NCI-H82 (cell line): ENCODE data around the gene WNT7A.
A peak's percentile ranks its signal among the peaks of the same experiment; 100 is the strongest.

Experiments used
- DNase-seq: peaks from one replicate; lab custom pipeline; 2025; lab: John Stamatoyannopoulos, UW

Gene WNT7A

DNA sequence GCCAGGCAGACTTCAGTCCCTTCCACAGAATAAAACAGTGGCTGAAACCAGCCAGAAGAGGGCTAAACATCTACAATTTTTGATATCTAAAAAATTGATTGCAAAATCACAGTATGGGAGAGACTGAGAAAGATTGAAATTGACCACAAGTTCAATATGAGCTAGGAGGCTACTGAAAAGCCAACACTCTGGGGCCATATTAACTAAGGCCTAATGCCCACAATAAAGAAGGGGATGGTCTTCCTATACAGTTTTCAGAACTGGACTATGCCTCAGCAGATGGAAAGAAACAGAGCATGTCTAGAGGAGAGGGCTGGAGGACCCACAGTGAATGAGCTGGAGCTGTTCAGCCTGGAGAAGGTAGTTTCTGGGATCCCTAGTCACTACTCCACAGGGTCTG lies 53.2 kb downstream of the WNT7A start:
- DNase-seq = no peak

DNA sequence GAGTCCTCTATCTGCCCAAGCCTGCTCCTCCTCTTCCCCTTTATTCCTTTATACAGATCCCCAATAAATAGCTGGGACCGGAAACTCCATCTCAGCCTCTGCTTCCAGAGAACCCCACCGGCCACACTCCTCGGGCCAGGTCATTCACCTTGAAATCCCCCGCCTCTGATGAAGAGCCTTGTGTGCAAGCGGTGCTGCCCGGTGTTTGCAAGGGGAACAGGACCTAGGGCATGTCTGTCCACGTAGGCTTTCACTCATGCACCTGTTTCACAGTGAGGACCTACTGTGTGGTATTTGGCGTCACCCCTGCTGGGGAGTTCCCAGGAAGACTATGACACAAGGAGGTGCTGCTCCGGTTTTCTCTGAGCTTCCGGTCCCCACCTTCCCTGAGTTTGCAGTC lies 54.0 kb downstream of the WNT7A start:
- no peak for DNase-seq

DNA sequence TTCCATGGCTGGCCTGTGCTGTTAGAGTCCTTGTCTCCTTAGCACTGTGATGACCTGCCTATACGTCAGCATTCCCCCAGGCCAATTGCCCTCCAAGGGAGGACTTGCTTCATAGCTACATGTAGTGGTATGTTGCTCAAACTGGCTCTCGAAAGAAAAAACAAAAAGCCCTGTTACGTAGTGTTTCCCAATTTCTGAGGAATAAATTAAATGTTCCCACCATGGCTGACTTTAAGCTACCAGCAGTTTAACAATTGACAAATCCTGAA lies 54.6 kb downstream of the WNT7A start:
- no peak for DNase-seq

DNA sequence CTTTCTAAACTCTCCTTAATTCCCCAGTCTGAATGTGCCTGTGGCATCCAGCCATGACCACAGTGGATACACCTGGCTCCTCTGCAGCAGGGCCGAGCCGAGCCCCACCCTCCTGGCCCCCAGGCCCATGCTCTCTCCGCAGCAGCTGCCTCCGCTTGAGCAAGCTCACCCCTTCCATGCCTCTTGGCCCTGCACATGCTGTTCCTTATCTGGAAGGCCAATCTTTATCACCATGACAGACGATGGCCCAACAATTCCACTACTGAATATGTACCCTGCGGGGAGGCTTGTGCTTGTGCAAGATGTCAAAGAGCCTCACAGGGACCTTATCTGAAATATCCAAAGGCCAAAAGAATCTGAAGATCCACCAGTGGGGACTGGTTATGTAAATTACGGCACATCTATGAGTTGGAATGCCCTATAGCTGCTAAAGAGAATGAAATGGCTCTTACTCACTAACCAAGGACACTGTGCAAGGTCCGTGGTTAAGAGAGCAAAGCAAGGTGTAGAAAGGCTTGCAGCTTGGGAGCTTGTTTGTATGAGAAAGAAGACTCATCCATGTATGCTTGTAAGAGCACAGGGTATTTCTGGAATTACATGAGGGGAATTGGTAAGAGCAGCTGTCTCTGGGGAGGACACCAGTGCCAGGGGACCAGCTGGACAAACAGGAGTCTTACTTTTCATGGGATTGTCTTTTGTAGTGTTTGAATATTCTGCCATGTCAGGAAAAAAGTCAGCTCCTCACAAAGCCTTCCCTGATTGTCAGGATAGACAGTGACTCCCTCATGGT lies 55.2 kb downstream of the WNT7A start:
- DNase-seq = no peak

DNA sequence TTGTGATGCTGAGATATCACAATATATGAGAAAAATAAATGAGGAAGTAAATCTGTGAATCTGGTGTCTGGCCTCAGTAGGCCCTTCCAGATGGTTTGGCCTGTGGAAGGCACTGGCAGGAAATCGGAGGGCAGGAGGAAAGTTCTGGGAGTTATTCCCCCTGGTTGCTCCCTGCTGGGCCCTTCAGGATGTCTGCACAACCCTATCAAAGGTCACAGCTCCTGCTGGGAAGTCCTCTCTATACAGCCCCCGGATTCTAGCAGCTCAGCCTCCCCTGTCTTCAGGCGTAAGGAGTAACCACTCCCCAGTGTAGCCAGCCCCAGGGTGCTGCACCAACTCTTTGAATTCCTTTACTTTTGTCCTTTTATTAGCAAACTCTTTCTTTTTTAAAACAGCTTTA lies 56.2 kb downstream of the WNT7A start:
- DNase-seq = no peak

DNA sequence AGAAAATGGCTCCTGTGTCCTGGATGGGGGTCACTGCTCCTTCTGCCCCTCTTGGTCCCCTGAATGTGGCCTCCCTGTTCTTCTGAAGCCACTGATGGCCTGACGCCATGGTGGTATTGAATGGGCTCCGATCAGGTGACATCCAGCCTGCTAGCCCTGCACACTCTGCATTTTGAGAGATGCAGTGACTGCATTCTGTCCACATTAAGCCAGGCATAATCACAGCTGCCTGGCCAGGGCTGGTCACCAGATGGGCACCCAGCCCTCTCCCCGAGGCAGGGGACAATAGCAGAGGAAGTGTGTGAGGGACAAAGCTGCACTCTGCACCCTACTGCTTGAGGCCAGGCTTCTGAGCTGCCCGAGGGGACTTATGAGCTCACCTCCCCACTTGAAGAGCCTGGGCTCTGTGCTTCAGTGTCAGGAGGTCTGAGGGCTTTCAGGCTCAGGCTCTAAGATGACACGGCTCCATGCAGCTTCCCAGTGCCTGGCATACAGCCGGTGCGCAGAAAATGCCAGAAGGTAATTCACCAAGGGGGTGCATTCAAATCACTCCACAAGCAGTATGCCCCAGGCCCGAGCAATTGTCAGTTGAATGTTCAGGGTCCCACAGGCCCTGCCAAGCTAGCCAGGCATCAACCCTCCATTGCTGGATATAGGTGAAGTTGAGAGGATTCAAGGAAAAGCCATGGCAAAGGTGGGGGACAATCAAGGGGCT lies 56.8 kb downstream of the WNT7A start:
- no peak for DNase-seq

DNA sequence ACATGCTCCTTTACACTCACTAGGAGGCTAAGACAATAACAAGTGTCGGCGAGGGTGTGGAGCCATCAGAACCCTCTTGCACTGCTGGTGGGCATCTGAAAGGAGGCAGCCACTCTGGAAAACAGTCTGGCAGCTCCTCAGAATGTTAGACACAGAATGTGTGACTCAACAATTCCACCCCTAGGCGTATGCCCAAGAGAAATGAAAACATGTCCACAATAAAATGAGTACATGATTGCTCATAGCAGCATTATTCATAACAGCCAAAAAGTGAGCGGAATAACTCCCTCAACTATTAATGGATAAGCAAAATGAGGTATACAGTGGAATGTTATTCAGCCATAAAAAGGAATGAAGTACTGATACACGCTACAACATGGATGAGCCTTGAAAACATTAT lies 57.8 kb downstream of the WNT7A start:
- no peak for DNase-seq

DNA sequence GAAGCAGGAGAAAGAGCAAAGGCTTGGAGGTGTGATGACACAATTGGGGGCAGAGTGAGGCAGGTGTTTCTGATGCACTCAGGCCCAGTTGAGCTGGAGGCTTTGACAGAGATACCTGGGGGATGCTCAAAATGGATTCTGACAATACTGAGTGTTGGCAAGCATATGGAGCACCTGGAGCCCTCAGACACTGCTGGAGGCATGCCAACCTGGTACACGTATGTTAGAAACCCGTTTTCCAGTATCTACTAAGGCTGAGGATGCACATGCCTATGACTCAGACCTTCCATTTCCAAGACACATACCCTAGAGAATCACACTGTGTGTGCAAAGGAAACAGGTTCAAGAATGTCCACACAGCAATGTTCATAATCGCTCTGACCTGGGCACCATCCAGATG lies 58.7 kb downstream of the WNT7A start:
- DNase-seq = no peak

DNA sequence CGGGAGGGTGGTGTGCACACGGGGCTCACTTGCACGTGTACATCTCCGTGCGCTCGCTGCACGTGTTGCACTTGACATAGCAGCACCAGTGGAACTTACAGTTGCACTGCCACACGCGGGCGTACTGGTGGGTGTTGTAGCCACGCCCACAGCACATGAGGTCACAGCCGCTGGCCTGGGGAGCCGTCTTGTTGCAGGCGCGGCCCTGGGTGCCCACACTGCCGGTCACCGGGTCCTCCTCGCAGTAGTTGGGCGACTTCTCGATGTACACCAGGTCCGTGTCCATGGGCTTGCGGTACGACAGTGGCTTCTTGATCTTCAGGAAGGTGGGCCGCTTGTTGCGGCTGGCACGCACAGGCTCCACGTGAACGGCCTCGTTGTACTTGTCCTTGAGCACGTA lies 61.0 kb downstream of the WNT7A start:
- peak; percentile 12 for DNase-seq

DNA sequence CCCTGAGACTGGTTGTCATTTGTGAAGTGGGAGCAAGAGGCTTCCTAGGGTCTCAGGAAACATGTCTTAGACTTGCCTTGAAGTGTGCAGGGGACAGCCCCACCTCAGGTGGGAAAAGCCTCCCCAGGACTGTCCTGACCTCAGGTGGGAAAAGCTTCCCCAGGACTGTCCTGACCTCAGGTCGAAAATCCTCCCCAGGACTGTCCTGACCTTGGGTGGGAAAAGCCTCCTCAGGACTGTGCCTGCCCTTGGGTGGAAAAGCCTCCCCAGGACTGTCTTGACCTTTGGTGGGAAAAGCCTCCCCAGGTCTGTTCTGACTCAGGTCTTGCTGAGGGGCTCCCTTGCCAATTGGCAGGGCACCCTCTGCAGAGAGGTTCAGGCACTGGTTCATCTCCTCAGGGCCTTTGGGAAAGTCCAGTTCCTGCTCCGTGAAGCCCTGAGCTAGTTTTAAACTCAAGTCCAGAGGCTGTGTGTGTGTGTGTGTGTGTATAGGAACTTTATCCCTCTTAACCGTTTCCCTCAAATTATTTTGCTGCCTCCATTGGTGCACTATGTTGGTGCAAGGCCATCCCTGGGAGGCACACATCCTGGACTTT lies 64.7 kb downstream of the WNT7A start:
- DNase-seq = no peak

DNA sequence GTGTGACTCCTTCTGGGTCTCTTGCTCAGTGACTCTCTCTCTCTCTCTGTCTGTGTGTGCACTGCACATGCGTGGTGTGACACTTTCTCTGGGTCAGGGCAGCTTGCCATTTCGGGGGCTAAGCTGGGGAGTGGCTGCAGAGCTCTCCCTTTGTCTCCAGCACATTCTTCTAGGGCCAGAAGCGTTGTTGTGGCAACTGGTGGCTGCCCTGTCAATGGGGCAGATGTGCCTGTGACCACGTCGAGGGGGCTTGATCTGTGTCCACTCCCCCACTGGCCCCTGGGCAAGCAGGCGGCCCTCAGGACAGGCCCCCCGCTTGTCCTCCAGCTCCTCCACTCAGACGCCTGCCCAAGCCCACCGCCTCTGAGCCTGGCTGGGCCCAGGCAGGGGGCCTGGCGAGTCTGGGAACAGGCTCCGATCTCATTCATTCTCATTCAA lies 67.8 kb downstream of the WNT7A start:
- no peak for DNase-seq

DNA sequence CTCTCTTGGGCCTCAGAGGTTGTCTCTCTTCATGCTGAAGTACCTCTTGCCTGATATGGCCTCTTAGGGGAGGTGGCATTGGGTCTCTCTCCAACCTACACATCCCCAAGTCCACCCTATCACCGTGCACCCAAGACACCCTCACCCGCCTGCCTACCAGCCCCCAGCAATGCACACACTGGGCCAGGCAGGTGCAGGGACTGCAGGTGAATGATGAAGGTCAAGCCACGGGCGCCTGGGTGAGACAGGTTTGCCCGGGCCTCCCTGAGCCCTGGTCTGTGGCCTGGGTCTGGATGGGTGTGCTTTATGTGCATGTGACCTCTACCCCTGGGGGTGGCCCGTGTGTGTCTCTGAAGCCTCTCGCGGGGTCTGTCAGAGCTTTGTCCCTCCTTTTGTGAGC lies 68.3 kb downstream of the WNT7A start:
- no peak for DNase-seq

DNA sequence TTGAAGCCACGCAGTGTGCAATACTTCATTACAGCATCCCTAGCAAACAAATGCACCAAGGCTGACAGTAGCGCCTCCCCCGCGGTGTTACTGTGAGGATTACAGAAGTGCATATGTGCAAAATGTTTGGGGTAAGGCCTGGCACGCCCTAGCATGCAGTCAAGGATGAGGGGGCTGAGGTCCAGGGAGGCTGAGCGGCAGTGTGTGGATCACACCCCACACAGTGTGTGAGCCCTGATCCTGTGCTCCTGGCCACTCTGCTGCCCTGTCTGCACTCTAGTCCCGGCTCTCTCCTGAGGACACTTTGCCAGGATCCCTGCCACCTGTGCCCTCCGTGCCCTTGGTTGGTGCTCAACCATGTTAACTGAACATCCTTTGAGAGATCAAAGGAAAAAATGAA lies 71.3 kb downstream of the WNT7A start:
- no peak for DNase-seq

DNA sequence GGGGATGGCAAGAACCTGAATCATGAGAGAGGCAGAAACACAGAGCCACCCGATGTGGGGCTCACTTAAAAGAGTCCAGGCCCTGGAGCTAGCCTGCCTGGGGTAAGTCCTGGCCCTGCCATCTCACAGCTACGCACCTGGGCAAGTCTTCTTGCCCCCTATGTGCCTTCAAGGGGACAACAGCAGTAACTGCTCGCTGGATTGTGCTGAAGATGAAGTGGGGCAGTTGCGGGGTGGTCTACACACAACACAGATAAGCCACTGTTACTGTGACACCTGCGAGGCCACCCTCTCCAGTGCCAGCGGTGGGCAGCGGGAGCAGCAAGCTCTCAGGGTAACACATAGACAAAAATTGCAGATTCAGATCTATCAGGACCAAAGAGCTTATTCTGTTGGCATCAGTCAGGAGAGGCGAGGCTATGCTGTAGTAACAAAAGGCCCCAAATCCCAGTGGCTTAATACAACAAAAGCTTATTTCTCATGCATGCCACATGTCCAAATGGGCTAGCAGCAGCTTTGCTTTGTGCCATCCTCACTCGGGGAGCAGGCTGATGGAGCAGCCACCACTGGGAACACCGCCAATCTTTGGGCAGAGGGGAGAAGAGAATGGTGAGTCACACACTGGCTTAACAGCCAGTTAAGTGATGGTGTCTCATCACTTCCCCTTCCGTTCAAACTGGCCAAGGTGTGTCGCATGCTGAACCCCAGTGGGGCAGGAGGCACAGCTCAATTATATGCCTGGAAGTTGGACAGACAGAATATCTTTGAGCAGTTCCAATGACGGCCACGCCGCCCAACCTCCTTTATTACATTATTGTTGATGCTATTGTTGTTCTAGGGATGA lies 78.3 kb downstream of the WNT7A start:
- DNase-seq = no peak

DNA sequence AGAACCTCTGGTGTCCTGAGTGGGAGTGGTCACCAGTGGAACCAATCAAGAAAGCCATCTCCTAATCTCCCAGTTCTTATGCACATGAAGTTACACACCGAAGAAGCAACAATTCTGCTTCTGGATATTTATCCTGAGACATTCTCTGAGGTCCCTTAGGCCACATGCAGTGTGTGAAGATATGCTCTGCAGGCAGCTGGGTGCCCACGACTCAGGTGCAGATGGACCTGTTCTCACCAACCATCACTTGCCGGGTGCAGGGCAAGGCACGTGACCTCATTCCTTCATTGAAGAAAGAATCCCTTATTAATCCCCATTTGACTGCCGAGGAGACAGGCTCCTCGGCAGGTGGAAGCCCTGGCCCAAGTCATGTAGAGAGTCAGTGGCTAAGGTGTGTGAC lies 79.8 kb downstream of the WNT7A start:
- DNase-seq = no peak

DNA sequence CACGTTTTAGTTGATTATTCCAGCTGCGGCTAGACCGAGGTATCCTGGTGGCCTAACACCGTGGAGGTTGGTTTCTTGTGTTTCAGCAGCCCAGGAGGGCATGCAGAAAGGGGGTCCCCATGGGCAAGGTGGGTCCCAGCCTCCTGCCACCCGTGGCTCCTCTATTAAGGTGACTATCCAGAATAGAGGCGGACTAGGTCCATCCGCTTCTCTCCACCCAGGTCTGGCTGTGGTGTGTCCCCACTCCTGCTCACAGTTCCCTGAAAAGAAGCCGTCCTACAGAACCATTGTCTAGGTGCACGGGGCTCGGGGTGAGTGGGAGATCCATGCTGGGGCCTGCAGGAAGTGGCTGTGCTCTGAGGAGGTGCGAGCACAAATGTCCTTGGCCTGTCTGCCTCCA lies 81.5 kb downstream of the WNT7A start:
- no peak for DNase-seq

DNA sequence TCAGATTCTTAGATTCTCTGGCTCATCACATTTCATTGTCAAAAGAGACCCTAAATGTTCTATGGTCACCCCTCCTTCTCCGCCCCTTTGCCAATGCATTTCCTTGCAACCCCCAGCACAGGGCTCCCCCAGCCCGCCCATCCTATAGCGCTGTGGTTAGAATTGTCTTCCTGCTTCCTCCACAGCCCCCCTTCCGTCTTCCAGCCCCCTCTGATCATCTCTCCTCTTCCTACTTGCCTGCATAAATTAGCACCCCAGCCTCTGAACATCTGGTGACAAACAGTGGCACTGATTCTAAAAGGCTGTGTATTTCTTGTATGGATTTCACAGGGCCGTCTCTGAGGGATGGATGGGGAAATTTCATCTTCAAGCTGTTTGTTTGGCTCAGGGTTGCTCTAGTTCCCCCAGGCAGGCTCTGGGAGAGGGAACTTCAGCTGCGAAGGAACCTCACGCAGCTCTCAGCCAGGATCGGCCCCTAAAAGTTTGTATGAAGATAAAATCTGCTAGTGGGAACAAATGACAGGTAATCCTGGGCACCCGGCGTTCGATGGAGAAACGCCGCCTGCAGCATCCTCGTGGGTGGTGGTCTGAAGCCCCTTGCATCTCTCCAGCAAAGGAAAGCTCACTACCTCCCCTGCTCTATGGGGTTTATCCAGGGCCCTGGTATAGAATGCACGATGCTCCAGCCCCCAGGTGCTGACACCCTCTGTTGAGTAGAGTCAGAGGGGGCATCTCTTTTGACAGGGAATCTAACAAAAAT lies 83.0 kb downstream of the WNT7A start:
- DNase-seq = no peak

DNA sequence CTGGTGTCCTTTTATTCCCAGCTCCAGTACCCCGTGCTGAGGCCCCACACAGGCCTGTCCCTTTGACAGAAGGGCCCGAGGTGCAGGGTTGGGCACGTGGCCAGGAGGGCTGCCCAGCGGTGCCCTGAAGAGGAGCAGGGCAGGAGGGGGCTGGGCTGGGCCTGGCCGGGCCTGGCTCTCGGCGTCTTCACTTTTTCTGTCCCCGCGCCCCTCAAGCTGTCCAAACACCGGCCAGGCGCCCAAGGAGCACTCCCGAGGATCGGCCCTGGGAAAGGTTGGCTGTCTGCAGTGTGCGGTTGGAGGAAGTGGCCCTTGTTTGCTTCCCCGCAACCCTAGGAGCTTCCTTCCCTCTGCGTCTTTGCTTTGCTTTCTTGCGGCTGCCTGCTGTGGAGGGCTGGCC lies 84.1 kb downstream of the WNT7A start:
- DNase-seq = no peak

DNA sequence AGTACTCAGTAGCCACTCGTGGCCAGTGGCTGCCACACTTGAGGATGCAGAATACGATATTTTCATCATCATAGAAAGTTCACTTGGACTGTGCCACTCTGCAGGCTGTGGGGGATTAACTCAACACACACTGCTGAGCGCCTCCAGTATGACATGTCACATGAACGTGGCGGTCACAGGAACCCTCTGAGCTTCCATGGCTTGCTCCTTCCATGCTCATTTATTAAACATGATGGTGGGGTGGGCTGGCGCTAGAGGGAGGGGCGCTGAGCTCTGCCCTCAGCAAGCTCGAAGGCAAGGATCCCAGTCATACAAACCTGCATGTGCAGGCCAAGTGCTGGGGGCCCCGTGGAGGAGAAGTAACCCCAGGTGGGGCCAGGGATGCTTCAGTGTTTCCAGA lies 85.5 kb downstream of the WNT7A start:
- DNase-seq = no peak

DNA sequence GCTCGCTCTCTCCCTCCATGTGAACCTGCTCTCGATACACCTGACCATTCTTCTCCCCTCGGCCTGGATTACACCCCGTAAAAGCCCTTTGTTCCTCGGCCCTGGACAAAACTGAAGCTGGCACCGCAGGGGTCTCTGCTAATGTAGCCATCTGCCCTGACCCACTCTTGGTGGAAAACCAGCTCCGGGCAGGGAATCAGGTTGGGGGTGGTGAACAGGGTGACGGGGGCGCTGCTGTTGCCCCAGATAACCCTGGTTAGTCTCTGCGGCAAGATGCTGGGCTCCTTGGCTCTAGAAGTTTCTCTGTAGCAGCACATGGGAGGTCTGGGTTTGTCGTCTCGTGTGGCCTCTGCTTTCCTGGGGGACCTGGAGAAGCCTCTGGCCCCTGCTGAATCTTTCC lies 86.4 kb downstream of the WNT7A start:
- no peak for DNase-seq

DNA sequence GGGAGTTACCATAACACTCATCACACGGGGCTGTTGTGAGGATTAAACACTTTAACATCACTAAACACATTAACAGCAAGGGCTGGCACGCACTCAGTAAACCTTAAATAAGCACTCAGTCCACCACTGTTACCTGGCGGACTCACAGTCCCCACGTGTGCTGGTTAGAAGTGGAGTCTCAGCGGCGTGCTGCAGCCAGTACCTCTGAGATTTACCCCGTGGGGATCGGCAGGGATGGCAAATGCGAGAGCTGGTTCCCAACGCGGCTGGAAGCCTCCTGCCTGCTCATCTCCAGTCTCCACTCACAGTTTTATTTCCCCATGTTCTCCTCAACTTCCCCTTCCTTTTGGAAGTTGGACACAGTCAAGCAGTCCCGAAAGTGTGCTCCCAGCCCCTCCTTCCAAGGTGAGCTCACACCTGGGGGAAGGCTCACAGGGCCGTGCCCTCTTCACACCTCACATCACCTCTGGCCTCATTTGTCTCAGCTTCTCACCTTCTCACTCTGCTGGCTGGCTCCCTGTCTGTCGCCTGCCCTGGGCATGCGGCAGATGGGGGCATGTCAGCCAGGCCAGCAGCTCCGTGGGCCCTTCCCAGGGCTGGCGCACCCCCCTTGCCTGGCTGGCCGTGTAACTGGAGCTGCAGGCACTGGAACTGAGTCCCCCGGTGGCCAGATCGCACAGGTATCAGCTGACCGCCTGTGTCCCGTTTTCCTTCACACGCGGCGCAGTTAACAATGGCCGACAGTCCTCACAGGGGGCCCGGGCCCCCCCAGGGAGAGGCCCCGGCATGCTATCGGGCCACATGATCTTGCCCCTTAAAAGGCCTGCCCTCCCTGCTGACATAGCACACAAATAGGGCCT lies 87.1 kb downstream of the WNT7A start:
- DNase-seq = no peak
